ENCODE results near the gene C11orf68.

GRCh38 chr11:65867284-65868071, 51.4 kb downstream of the C11orf68 start:
- TF ChIP-seq TCF12 (IDR thresholded peaks at IDR 0.05; ENCODE audit: low read depth, low read length) (no peak), EZH2 (IDR thresholded peaks at IDR 0.05; ENCODE audit: low read depth, low read length, severe bottlenecking) (no peak), CTCF (IDR thresholded peaks at IDR 0.05; ENCODE audit: control extremely low read depth in 1 of 3, insufficient read depth in 1 of 3, low read depth in 1 of 3, low read length in 3 of 3) (no peak)
